H9 (cell line): Measurements from ENCODE around the gene SLC39A2. TPM values are rescaled to one million over a fixed set of nuclear protein-coding genes. Genes with fewer than 3 reads are reported as not detected.

Experiments
- DNase-seq: peaks from one replicate; pipeline ENCODE4 v3.0.0-alpha.2; 2017
- H2AFZ ChIP-seq: one replicate; pipeline ENCODE4 v1.6.1; 2013; ENCODE audit warnings: mild to moderate bottlenecking, low read length, control low read depth, moderate library complexity
- H2AK5ac ChIP-seq: 2 replicates; pipeline ENCODE4 v1.6.1; 2013; ENCODE audit warnings: low read length, control low read depth, mixed read lengths; ENCODE audit not compliant: insufficient read length
- H2BK120ac ChIP-seq: one replicate; pipeline ENCODE4 v1.6.1; 2013; ENCODE audit warnings: low read depth, mild to moderate bottlenecking, low read length, control low read depth, inconsistent platforms; ENCODE audit not compliant: poor library complexity, severe bottlenecking
- H2BK12ac ChIP-seq: 2 replicates; pipeline ENCODE4 v1.6.1; 2013; ENCODE audit warnings: low read length, control low read depth, mixed read lengths, low read depth; ENCODE audit not compliant: insufficient read length
- H2BK15ac ChIP-seq: 2 replicates; pipeline ENCODE4 v1.6.1; 2013; ENCODE audit warnings: low read depth, low read length, control low read depth
- H2BK20ac ChIP-seq: one replicate; pipeline ENCODE4 v1.6.1; 2013; ENCODE audit warnings: low read depth, mild to moderate bottlenecking, low read length, control low read depth, inconsistent platforms; ENCODE audit not compliant: poor library complexity, severe bottlenecking
- H2BK5ac ChIP-seq: 2 replicates; pipeline ENCODE4 v1.6.1; 2013; ENCODE audit warnings: low read length, control low read depth, mixed read lengths; ENCODE audit not compliant: insufficient read length
- H3K14ac ChIP-seq: 2 replicates; pipeline ENCODE4 v1.6.1; 2013; ENCODE audit warnings: low read length, control low read depth; ENCODE audit not compliant: insufficient read depth
- H3K18ac ChIP-seq: 2 replicates; pipeline ENCODE4 v1.6.1; 2013; ENCODE audit warnings: low read depth, mild to moderate bottlenecking, mixed read lengths, low read length, control low read depth; ENCODE audit not compliant: insufficient read length
- H3K23ac ChIP-seq: 2 replicates; pipeline ENCODE4 v1.6.1; 2013; ENCODE audit warnings: low read length, control low read depth, mixed read lengths, low read depth; ENCODE audit not compliant: insufficient read length
- H3K23me2 ChIP-seq: 2 replicates; pipeline ENCODE4 v1.6.1; 2013; ENCODE audit warnings: low read depth, mild to moderate bottlenecking, mixed read lengths, low read length, control low read depth; ENCODE audit not compliant: insufficient read length, poor library complexity, severe bottlenecking
- H3K27ac ChIP-seq: 2 replicates; pipeline ENCODE4 v1.5.1; 2013; ENCODE audit warnings: low read length, control low read depth, mixed read lengths, low read depth; ENCODE audit not compliant: insufficient read length
- H3K27me3 ChIP-seq: 2 replicates; pipeline ENCODE4 v1.6.1; 2013; ENCODE audit warnings: low read length, control low read depth, inconsistent platforms; ENCODE audit not compliant: insufficient read depth
- H3K4ac ChIP-seq: 2 replicates; pipeline ENCODE4 v1.6.1; 2013; ENCODE audit warnings: low read depth, mild to moderate bottlenecking, control low read depth, inconsistent platforms, low read length, moderate library complexity
- H3K4me1 ChIP-seq: 2 replicates; pipeline ENCODE4 v1.6.1; 2013; ENCODE audit warnings: low read length, control low read depth, inconsistent platforms; ENCODE audit not compliant: insufficient read depth
- H3K4me2 ChIP-seq: 2 replicates; pipeline ENCODE4 v1.6.1; 2013; ENCODE audit warnings: low read length, control low read depth, mixed read lengths; ENCODE audit not compliant: insufficient read length, insufficient read depth
- H3K56ac ChIP-seq: 2 replicates; pipeline ENCODE4 v1.6.1; 2013; ENCODE audit warnings: low read depth, mild to moderate bottlenecking, mixed read lengths, low read length, control low read depth; ENCODE audit not compliant: insufficient read length
- H3K79me1 ChIP-seq: 2 replicates; pipeline ENCODE4 v1.6.1; 2013; ENCODE audit warnings: low read depth, mild to moderate bottlenecking, moderate library complexity, low read length, control low read depth, inconsistent platforms; ENCODE audit not compliant: insufficient read depth, poor library complexity, severe bottlenecking
- H3K79me2 ChIP-seq: 2 replicates; pipeline ENCODE4 v1.6.1; 2013; ENCODE audit warnings: low read length, control low read depth, inconsistent platforms; ENCODE audit not compliant: insufficient read depth
- H3K9ac ChIP-seq: 2 replicates; pipeline ENCODE4 v1.6.1; 2013; ENCODE audit warnings: low read length, control low read depth, mixed read lengths; ENCODE audit not compliant: insufficient read length; ENCODE audit errors: extremely low read depth
- H3K9me3 ChIP-seq: one replicate; pipeline ENCODE4 v1.6.1; 2013; ENCODE audit warnings: low read depth, low read length, inconsistent platforms; ENCODE audit not compliant: control insufficient read depth
- H3T11ph ChIP-seq: one replicate; pipeline ENCODE4 v1.6.1; 2013; ENCODE audit warnings: mild to moderate bottlenecking, low read length, control low read depth, inconsistent platforms
- H4K20me1 ChIP-seq: one replicate; pipeline ENCODE4 v1.6.1; 2013; ENCODE audit not compliant: control insufficient read depth, insufficient read length, insufficient read depth
- H4K5ac ChIP-seq: 2 replicates; pipeline ENCODE4 v1.6.1; 2013; ENCODE audit warnings: low read depth, mild to moderate bottlenecking, mixed read lengths, low read length, control low read depth; ENCODE audit not compliant: insufficient read length
- H4K8ac ChIP-seq: replicated peaks from 2 replicates; pipeline ENCODE4 v1.6.1; 2013; ENCODE audit warnings: low read length, control low read depth, mixed read lengths, low read depth; ENCODE audit not compliant: insufficient read length
- H4K91ac ChIP-seq: 2 replicates; pipeline ENCODE4 v1.6.1; 2013; ENCODE audit warnings: low read depth, mild to moderate bottlenecking, moderate library complexity, mixed read lengths, low read length, control low read depth; ENCODE audit not compliant: insufficient read length
- H3K27ac Mint-ChIP-seq, 3 experiments: 2 replicates in 2 of 3; 3 replicates in 1 of 3; pipeline ENCODE4 v1.8.0; 2020 to 2021; ENCODE audit warnings: mixed read lengths in 3 of 3, mild to moderate bottlenecking in 1 of 3, moderate library complexity in 1 of 3
- H3K27me3 Mint-ChIP-seq: 2 replicates; pipeline ENCODE4 v1.8.0; 2021; ENCODE audit warnings: low read depth, mild to moderate bottlenecking, moderate library complexity, mixed read lengths
- H3K36me3 Mint-ChIP-seq, 3 experiments: 2 replicates in 2 of 3; 3 replicates in 1 of 3; pipeline ENCODE4 v1.8.0; 2020 to 2021; ENCODE audit warnings: low read depth in 3 of 3, mixed read lengths in 3 of 3; ENCODE audit not compliant: insufficient read depth in 1 of 3
- H3K4me1 Mint-ChIP-seq, 2 experiments: 2 replicates each; pipeline ENCODE4 v1.8.0; 2020; ENCODE audit warnings: mixed read lengths in 2 of 2
- H3K4me3 Mint-ChIP-seq, 2 experiments: 2 replicates in 1 of 2; 3 replicates in 1 of 2; pipeline ENCODE4 v1.8.0; 2020 to 2021; ENCODE audit warnings: mild to moderate bottlenecking in 2 of 2, mixed read lengths in 2 of 2, moderate library complexity in 1 of 2
- H3K9me3 Mint-ChIP-seq, 2 experiments: 2 replicates in 1 of 2; 3 replicates in 1 of 2; pipeline ENCODE4 v1.8.0; 2020; ENCODE audit warnings: mild to moderate bottlenecking in 2 of 2, mixed read lengths in 2 of 2, moderate library complexity in 1 of 2
- WGBS: extraction: QIAGEN DNeasy Blood & Tissue Kit; methylation state at CpG from one replicate; pipeline ENCODE4 v1.1.7; 2013; ENCODE audit warnings: missing lambda C conversion rate, low lambda C conversion rate, mixed read lengths; ENCODE audit not compliant: insufficient read length; ENCODE audit errors: extremely low coverage; 5-methylcytosine and 5-hydroxymethylcytosine counted together
- total RNA-seq: library from RNA; stranded (reverse); gene quantifications from 2 replicates; pipeline ENCODE4 v1.2.1, GENCODE V29; 2021
- TF ChIP-seq, protein P1 (sequence below): fragments of 200-600 bp; sonication (generic); conservative IDR thresholded peaks from 3 replicates; pipeline ENCODE4 v1.8.0; 2021; ENCODE audit warnings: antibody characterized with exemption, mild to moderate bottlenecking

Gene SLC39A2
- total RNA-seq, 1 experiment from 2014 or later: not detected

DNA sequence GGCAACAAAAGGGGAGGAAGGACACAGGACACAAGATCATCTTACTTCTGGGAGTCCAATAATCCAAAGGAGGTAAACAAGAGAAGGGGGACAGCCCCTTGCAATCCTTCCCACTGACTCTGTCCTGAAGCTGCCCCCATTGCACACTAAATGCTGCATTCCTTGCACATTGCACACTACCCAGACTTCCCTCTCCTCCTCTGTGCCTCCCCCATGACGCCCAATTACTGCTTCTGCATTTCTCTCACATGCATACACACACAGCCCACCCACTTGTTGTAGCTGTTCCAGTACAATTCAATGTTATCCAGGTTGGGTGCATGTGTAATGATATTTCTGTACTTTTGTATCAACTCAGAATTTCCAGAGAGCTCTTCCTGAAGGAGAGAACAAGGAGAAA lies 20.3 kb downstream of the SLC39A2 start:
- WGBS: no CpG with 5 or more reads among the region's 1 CpG
- no peaks in the 10 kb centered on the region; the same call in 1 of the 2 replicates for H3K4me1 ChIP-seq
- no peak overlapping the region for H3K14ac ChIP-seq
- H3K9me3 ChIP-seq: no peaks in the 10 kb centered on the region
- Mint-ChIP-seq H3K9me3 (no peaks in the 10 kb centered on the region), H3K4me3 (no peak overlapping the region), H3K36me3 (peaks cover 7 to 21% (median 8%) of the 10 kb centered on the region in 3 experiments; a peak in 4 of 7 replicates), H3K27me3 (peaks cover 31% of the 10 kb centered on the region), H3K4me1 (peaks cover 30 to 31% of the 10 kb centered on the region in 2 experiments), H3K27ac (no peak overlapping the region; a peak in 1 of 7 replicates)
- no peak overlapping the region for H2AFZ ChIP-seq
- no peak overlapping the region for H3K4me2 ChIP-seq
- H3K23ac ChIP-seq: no peak overlapping the region
- peaks cover 7% of the 10 kb centered on the region; the same call in 1 of the 2 replicates for H3K27me3 ChIP-seq
- H4K5ac ChIP-seq: no peak overlapping the region
- no peaks in the 10 kb centered on the region for H3K79me2 ChIP-seq
- no peak overlapping the region for H2BK12ac ChIP-seq
- H2BK120ac ChIP-seq: no peak overlapping the region
- no peak overlapping the region for H4K8ac ChIP-seq
- TF ChIP-seq, protein P1, sequence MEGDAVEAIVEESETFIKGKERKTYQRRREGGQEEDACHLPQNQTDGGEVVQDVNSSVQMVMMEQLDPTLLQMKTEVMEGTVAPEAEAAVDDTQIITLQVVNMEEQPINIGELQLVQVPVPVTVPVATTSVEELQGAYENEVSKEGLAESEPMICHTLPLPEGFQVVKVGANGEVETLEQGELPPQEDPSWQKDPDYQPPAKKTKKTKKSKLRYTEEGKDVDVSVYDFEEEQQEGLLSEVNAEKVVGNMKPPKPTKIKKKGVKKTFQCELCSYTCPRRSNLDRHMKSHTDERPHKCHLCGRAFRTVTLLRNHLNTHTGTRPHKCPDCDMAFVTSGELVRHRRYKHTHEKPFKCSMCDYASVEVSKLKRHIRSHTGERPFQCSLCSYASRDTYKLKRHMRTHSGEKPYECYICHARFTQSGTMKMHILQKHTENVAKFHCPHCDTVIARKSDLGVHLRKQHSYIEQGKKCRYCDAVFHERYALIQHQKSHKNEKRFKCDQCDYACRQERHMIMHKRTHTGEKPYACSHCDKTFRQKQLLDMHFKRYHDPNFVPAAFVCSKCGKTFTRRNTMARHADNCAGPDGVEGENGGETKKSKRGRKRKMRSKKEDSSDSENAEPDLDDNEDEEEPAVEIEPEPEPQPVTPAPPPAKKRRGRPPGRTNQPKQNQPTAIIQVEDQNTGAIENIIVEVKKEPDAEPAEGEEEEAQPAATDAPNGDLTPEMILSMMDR: no peak
- H4K91ac ChIP-seq: no peak overlapping the region
- no peak overlapping the region for H2BK20ac ChIP-seq
- no peak overlapping the region for H2BK15ac ChIP-seq
- no peak overlapping the region for H3K4ac ChIP-seq
- H3K9ac ChIP-seq: no peak overlapping the region
- no peak overlapping the region for H2BK5ac ChIP-seq
- no peak overlapping the region for H2AK5ac ChIP-seq
- H3K79me1 ChIP-seq: no peaks in the 10 kb centered on the region
- no peak overlapping the region for H3K56ac ChIP-seq
- no peaks in the 10 kb centered on the region for H4K20me1 ChIP-seq
- no peak for DNase-seq
- H3K27ac ChIP-seq: no peak overlapping the region
- H3T11ph ChIP-seq: no peak overlapping the region
- H3K23me2 ChIP-seq: peaks cover 3% of the 10 kb centered on the region
- H3K18ac ChIP-seq: no peak overlapping the region
